ENCODE measurements around the gene NLGN1.
A peak's percentile ranks its signal among the peaks of the same experiment; 100 is the strongest.
"Not testable (repeated sequence)": the region's sequence is repeated elsewhere in the genome, so short reads cannot be mapped to it uniquely, and the experiment has no call there.

Gene NLGN1

DNA sequence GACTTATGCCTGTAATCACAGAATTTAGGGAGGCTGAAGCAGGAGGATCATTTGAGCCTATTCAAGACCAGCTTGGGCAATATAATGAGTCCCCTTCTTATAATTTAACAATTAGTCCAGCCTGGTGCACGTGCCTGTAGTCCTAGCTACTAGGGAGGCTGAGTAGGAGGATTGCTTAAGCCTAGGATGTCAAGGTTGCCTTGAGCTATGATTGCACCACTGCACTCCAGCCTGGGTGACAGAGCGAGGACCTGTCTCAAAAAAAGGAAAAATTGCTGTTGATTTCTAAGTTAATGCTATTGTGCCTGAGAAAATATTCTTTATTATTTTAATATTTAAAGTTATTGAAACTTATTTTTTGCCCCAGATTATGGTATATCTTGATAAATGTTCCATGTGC, 159.0 kb downstream of the NLGN1 start:
- no peak for DNase-seq (ENCODE audit: low spot score)

DNA sequence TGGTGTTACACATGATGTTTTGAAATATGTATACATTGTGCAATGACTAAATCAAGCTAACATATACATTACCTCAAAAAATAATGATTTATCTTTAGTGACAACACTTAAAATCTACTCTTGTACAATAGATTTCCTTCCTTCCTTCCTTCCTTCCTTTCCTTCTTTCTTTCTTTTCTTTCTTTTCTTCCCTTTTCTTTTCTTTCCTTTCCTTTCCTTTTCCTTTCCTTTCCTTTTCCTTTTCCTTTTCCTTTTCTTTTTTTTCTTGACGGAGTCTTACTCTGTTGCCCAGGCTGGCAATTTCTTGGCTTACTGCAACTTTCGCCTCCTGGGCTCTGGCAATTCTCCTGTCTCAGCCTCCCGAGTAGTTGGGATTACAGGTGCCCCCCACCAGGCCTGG, 170.5 kb downstream of the NLGN1 start:
- DNase-seq (ENCODE audit: low spot score), result no peak

GRCh38 chr3:173568623-173569022, 171.1 kb downstream of the NLGN1 start:
- no peak for DNase-seq (ENCODE audit: low spot score)

GRCh38 chr3:173583496-173583895, 186.0 kb downstream of the NLGN1 start:
- DNase-seq (ENCODE audit: low spot score), result no peak

DNA sequence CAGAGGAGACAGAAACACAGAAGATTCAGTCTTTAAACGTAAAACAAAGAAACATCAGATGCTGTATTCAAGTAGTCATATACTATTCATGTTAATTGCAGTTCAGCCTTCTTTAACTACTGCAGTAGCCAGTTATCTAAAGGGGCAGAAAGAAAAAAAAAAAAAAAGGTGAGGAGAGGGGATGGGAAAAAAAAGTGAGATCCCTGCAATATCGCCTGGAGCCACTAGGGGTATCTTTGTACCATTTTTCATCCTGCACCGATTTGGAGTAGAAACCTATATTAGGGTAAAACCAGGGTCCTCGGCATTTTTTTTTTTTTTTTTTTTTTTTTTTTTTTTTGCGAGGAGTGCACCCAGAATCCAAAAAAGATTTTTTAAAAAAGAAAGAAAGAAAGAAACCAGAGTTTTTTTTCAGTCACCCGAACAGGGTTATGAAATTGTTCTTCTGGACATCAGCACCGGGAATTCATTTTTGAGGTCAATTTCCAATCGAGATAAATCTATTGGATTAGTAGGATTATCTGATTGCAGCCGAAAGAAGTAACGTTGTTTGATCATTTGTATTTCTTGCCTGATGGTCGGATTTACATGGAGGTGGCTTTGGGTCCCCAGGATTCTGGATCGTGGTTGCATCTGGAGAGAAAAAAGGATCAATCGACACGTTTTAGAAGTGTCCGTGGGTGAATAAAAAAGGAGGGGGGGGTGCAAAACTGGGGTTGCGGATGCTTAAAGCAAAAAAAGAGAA, 186.7 kb downstream of the NLGN1 start:
- peak; percentile 13 for DNase-seq (ENCODE audit: low spot score)

- DNase-seq (ENCODE audit: low spot score), result no peak
Measured at GRCh38 chr3:173584838-173585831, 187.6 kb downstream of the NLGN1 start.

DNA sequence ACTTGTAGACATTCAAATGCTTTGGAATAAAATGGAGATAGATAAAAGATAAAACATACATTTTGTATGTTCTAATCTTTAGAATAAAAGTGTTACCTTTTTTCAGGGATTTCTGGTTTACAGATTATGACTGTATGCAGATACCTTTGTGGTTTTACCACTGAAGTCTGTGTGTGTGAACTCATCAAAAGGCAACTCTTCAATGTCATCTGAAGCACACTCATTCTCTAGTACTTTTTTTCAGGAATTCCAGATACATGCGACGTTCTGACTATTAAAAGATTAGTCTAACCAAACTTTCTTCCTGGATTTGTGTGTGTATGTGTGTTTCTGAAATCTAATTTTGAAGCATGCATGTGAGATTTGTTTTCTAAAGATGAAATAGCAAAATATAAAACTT, 188.6 kb downstream of the NLGN1 start:
- no peak for DNase-seq (ENCODE audit: low spot score)

- no peak for DNase-seq (ENCODE audit: low spot score)
Measured at GRCh38 chr3:173587055-173587454, 189.5 kb downstream of the NLGN1 start.

GRCh38 chr3:173588556-173588955, 191.0 kb downstream of the NLGN1 start:
- no peak for DNase-seq (ENCODE audit: low spot score)

- no peak for DNase-seq (ENCODE audit: low spot score)
Measured at GRCh38 chr3:173589116-173589515, 191.6 kb downstream of the NLGN1 start.

GRCh38 chr3:173591401-173591800, 193.9 kb downstream of the NLGN1 start:
- DNase-seq (ENCODE audit: low spot score), result no peak

- DNase-seq (ENCODE audit: low spot score), result not testable (repeated sequence)
Measured at GRCh38 chr3:173594881-173595280, 197.3 kb downstream of the NLGN1 start.

DNA sequence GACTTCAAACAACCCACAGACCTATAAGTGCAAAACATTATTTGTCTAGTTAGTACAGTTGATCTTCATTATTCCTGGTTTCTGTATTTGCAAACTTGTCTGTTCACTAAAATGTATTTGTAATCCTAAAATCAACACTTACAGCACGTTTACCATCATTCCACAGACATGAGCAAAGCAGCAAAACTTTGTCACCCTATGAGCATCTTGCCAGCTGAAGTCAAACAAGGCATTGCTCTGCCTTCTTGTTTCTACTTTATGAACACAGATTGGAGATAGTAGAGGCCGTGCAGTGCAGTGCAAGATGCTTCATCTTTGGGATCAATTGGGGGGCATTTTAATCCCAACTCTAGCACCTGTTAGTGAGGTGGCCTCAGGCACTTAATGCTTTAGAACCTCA, 202.1 kb downstream of the NLGN1 start:
- no peak for DNase-seq (ENCODE audit: low spot score)

- DNase-seq (ENCODE audit: low spot score), result no peak
Measured at GRCh38 chr3:173614522-173614921, 217.0 kb downstream of the NLGN1 start.

DNA sequence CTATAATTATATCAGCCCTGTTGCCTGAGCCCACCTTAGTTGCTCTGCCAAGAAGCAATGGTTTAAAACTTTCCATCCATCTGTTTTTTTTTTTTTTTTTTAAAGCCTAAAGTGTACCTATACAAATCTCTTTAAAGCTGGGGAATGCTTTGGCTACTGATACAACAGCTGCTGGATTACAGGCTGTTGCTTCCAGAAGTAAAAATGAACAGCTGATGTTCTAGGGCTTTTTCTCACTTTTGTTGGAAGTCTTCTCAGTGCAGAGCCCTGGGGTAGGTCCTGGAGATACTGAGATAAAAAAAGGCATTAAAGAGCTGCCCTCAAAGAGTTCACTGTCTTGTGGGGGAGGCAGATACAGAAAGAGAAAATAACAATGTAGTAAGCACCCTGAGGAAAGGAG, 218.1 kb downstream of the NLGN1 start:
- DNase-seq (ENCODE audit: low spot score), result no peak

DNA sequence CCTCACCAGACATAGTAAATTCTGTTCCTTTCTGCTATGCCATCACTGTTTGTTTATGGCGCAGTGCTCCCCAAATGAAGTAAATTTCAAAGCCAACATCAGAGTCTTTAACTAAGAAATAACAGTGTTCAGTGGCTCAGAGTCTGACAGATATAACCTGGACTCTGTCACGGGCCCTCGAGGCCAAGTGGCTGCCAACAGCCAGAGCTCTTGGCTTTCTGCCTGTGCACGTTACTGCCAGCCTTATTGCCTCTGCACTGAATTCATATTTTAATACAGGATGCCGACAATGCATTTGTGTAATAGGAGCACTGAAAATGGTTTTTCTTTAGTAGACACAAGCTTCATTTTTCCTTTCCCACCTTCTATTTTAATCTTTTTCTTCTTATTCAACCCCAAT, 219.9 kb downstream of the NLGN1 start:
- no peak for DNase-seq (ENCODE audit: low spot score)

DNA sequence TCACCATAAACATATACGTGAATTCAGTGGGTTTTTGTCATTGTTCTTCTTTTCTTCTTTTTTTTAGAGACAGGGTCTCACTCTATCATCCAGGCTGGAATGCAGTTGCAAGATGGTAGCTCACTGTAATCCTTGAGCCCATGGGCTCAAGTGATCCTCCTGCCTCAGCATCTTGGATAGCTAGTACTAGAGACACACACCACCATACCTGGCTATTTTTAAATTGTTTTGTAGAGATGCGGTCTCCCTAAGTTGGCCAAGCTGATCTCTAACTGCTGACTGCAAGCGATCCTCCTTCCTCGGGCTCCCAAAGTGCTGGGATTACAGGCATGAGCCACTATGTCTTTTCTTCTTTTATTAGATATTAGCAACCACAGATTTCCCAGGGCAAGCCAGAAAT, 220.6 kb downstream of the NLGN1 start:
- no peak for DNase-seq (ENCODE audit: low spot score)

DNA sequence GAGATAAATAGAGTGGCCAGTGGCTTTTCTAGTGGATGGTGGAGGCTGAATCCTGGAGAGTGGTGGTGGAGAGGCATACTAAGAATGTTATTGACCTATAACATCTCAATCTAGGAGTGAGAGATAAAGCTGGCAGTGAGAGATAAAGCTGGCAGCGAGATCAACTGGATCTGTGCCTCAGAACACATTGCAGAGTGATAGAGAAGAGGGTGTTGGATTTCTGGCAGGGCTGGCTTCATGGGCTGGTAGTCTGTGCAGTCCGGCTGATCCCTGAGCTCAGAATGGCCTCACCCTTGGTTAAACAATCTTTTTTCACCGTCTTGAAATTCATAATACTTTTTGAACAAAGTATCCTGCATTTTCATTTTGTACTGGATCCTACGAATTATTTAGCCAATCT, 221.2 kb downstream of the NLGN1 start:
- DNase-seq (ENCODE audit: low spot score), result no peak

DNA sequence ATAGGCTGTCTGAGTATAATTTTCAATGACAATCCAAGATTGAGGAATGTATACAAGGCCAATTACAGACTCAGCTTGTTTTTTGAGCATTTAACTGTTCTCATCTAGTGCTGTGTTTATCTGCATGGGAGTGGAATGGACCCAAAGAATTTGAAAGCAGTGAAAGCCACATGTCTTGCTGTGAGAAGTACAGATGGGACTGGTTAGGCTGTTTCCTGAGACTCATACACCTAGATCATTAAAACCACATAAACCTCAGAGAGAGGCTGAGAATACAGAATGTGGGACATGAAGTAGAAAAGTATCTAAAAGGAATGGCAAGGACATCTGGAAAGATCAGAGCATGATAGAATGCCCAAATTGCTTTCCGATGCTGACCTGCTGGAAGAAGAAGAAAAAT, 224.6 kb downstream of the NLGN1 start:
- DNase-seq (ENCODE audit: low spot score), result no peak

DNA sequence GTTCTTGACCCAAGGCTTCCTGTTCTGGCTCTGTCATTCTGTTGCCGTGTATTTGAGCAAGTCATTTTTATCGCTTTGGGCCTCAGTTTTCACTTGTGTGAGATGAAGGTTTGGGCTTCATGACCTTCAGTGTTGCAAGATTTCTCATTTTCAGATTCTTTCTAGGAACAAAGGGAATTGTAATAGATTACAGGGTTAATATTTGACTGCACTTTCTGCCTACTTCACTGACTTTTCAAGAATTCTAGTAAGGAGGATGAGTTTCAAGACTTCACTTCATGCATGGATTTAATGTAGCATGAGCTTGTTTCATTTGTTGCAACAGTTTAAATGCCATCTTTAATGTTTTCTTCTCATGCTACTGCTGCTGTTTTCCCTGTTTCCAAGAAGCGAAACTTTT, 226.5 kb downstream of the NLGN1 start:
- no peak for DNase-seq (ENCODE audit: low spot score)

DNA sequence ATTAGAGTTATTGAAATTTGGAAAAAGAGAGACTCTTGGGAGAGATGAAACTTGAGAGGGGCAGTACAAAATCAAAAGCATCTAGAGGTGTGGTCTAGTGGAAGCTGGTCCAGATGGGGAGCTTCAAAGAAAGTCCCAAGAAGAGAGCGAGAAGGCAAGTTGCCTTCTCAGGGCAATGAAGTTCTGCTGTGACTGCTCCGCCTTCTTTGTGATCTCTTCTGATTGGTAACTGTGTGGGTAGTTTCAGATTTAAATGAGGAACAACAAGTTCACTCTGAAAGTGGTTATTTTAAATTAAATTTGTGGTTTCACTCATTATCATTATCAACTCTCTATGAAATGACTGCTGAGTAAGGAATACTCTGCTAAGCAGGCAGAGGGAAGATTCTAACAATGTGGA, 233.3 kb downstream of the NLGN1 start:
- no peak for DNase-seq (ENCODE audit: low spot score)

DNA sequence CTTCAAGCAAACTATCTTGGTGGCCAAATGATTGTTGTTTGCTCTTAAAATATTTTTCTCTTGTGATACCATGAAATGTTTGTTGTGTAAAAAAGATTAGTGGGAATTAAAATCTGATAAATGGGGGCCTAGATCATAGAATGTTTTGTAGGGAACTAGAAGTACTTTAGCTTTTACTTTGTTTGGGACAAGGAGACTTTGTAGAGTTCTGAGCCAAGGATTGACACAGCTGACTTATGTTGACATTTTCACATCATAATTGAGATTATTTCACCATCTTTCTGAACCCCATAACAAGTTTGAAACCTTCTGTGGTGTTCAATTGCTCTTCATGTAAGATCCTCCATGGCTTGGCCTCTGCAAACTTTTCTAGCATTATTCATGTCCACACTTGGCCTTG, 235.4 kb downstream of the NLGN1 start:
- no peak for DNase-seq (ENCODE audit: low spot score)

DNA sequence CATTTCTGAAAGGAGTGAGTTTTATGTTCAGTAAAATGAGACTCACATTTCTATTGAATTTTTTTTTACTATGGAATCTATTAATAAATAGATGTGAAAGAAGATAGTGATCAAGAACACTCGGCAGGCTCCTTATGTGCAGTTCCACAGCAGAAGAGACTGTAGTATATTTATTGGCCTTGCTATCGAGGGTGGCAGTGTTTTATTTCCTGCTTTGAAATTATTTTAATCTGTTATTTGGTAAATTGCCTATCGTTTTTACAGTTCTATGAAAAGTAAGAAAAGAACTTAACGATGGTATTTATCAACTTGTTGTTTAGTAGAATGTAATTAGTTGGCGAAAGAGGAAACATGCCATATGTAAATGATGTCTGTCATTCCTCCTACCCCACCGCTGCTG, 238.3 kb downstream of the NLGN1 start:
- no peak for DNase-seq (ENCODE audit: low spot score)

Data from COLO829 (cell line).